KG1 (cell line): ENCODE data around the gene CLP1.
A peak's percentile ranks its signal among the peaks of the same experiment; 100 is the strongest.
"Not testable (repeated sequence)": the region's sequence is repeated elsewhere in the genome, so short reads cannot be mapped to it uniquely, and the experiment has no call there.

Source experiments
- DNase-seq: peaks from one replicate; lab custom pipeline; 2025; lab: John Stamatoyannopoulos, UW

Gene CLP1

DNA sequence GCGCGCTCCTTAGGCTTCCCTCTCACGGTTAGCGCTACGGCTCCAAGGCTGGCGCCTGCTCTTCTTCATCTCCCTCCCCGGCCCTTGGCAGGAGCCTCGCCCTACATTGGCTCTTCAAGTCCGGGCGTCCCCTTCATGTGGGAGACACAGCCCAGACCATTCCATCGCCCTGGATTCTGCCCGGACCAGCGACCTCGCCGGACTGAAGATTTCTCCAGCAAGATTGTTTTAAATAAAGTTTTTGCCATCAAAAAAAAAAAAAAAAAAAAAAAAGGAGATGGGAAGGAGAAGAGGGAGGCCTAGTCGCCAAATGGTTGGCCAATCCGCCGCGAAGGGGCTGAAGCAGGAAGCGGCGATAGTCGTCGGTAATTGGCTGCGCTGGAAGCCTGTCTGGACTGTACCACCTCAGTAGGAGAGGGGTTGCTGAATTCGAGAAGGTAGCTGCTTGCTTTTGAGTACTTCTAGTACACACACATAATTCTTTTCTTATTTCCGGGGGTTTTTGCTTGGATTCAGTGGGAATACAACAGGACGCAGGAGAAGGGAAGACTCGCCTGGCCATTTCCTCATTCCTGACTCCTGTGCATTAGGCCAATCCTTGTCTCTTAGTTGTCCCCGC, 9.7 kb downstream of the CLP1 start:
- peak; percentile 100 for DNase-seq

GRCh38 chr11:57667736-57668433, 10.3 kb downstream of the CLP1 start, which contains the start of gene ZDHHC5:
Gene ZDHHC5, plus strand, starts transcription at chr11:57668114. Its CDS starts 4,977 bp downstream, at chr11:57673091.
- DNase-seq = peak; percentile 100

GRCh38 chr11:57668434-57668782, 10.8 kb downstream of the CLP1 start:
- peak; percentile 39 for DNase-seq

- DNase-seq = no peak
Observed at GRCh38 chr11:57674251-57674650, 16.7 kb downstream of the CLP1 start.

DNA sequence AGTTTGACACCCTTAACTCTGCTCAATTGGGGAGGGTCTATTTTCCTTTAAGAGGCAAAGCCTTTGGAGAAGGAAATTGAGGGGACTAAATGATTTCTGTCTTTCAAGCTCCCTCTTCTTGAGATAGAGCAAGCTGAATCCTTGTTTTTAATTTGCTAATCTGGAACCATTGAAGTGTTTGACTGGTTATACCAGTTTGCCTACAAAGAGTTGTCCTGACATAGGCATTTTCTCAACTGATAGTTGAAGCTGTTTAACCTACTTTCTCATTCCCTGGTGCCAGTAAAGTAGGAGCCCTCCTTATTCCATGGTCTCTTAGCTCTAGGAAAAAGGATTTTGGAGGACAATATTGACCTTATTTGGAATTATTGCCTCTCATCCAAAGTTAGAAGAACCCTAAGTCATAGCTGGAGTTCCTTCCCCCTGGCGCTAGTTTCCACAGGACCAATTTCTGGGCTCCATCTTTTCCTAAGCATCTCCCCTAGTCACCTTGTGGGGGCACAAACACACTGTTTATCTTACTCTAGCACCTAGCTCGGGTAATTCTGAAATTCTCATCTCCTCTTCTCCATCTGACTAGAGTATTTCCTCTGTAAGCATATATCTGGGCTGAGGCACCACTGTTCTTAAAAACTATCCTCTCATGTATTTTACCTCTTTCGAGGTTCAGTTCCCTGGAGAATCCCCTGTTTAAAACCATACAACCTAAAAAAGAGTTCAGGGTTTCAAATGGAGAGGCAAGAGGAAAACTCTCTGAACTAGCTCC, 17.8 kb downstream of the CLP1 start:
- no peak for DNase-seq

- no peak for DNase-seq
Observed at GRCh38 chr11:57679396-57679795, 21.8 kb downstream of the CLP1 start.

GRCh38 chr11:57680552-57680874, 23.0 kb downstream of the CLP1 start:
- DNase-seq = no peak

GRCh38 chr11:57681168-57681567, 23.6 kb downstream of the CLP1 start:
- no peak for DNase-seq

DNA sequence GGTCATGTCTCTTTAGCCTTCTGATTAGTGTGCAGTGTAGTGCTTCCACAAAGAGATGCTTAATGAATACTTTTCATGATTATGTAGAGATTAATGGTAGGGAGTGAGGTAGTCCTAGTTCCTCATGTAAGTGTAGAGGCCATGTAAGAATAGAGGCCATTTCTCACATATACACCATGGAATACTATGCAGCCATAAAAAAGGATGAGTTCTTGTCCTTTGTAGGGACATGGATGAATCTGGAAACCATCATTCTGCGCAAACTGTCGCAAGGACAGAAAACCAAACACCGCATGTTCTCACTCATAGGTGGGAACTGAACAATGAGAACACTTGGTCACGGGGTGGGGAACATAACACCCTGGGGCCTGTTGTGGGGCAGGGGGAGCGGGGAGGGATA, 32.9 kb downstream of the CLP1 start:
- not testable (repeated sequence) for DNase-seq

DNA sequence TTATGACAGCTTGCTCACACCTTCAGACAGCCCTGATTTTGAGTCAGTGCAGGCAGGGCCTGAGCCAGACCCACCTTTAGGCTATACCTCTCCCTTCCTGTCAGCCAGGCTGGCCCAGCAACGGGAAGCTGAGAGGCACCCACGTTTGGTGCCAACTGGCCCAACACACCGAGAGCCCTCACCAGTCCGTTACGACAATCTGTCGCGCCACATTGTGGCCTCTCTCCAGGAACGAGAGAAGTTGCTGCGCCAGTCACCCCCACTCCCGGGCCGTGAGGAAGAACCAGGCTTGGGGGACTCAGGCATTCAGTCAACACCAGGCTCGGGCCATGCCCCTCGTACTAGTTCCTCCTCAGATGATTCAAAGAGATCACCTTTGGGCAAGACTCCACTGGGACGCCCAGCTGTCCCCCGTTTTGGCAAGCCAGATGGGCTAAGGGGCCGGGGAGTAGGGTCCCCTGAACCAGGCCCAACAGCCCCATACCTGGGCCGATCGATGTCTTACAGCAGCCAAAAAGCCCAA, 41.3 kb downstream of the CLP1 start:
- DNase-seq = no peak

DNA sequence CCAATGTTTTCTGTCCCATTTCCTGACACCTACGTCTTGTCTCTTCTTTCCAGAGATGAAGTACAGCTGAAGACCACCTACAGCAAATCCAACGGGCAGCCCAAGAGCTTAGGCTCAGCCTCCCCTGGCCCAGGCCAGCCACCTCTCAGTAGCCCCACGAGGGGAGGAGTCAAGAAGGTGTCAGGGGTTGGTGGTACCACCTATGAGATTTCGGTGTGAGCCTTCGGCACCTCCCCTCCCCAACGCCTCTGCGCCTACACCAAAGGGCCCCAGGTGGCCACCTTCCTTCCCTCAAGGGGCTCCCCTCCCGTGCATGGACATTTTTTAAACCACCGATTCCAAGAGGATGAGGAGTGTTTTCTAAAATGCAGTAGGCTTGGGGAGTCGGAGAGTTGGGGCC, 42.3 kb downstream of the CLP1 start:
- no peak for DNase-seq

GRCh38 chr11:57700425-57700824, 42.9 kb downstream of the CLP1 start:
- DNase-seq = no peak

DNA sequence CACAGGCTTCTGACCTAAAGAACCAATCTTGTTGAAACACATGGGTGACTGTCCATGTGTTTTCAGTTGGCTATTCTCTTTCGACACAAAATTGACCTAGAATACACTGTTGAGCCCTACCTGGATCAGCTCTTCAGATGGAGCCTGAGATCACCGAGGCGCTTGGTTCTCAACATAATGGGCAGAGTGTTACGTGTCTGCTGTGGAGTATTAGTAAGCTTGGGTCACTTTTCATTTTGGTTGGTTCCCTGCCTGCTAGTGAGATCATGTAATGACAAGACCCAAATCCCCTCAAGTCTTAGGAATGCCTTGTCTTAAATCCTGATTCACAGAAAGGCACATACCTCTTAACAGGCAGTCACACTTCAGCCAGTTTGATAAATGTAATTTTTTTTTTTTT, 45.8 kb downstream of the CLP1 start:
- no peak for DNase-seq

- no peak for DNase-seq
Observed at GRCh38 chr11:57704932-57705331, 47.4 kb downstream of the CLP1 start.

DNA sequence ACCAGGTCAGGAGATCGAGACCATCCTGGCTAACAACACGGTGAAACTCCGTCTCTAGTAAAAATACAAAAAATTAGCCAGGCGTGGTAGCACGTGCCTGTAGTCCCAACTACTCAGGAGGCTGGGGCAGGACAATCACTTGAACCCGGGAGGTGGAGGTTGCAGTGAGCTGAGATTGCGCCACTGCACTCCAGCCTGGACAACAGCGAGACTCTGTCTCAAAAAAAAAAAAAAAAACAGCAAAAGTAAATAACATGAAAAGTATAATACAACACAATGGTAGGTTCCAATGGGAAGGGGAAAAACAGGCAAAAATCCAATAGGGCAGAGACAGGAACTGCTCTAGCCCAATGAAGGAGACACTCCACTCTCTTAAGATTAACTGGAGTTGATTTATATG, 47.9 kb downstream of the CLP1 start:
- not testable (repeated sequence) for DNase-seq

- no peak for DNase-seq
Observed at GRCh38 chr11:57709802-57710367, 52.3 kb downstream of the CLP1 start.
